ENCODE measurements around the gene PLXNA4.
"Not testable (repeated sequence)": the region's sequence is repeated elsewhere in the genome, so short reads cannot be mapped to it uniquely, and the experiment has no call there.

PLXNA4 gene

GRCh38 chr7:132390049-132390448 is 186.2 kb downstream of the PLXNA4 start:
- not testable (repeated sequence) for H3K27me3 ChIP-seq (ENCODE audit: control insufficient read depth in 1 of 2, insufficient read depth in 2 of 2, low read length in 2 of 2); H3K27ac ChIP-seq (ENCODE audit: low read depth, low read length); H3K9me3 ChIP-seq (ENCODE audit: low read length); H3K36me3 ChIP-seq (ENCODE audit: insufficient read depth, low read length); H3K4me3 ChIP-seq (ENCODE audit: low read depth in 1 of 2, low read length in 2 of 2); H3K9ac ChIP-seq (ENCODE audit: low read length)
- H3K4me1 ChIP-seq (ENCODE audit: insufficient read depth, low read length), result peaks cover 11% of the 10 kb centered on the region

GRCh38 chr7:132388688-132389087 is 187.6 kb downstream of the PLXNA4 start:
- peaks cover 4% of the 10 kb centered on the region for H3K4me1 ChIP-seq (ENCODE audit: insufficient read depth, low read length)
- H3K9me3 ChIP-seq (ENCODE audit: low read length), result no peaks in the 10 kb centered on the region
- H3K4me3 ChIP-seq (ENCODE audit: low read depth in 1 of 2, low read length in 2 of 2), result no peak overlapping the region
- H3K27ac ChIP-seq (ENCODE audit: low read depth, low read length), result no peak overlapping the region
- H3K9ac ChIP-seq (ENCODE audit: low read length), result no peak overlapping the region
- H3K27me3 ChIP-seq (ENCODE audit: control insufficient read depth in 1 of 2, insufficient read depth in 2 of 2, low read length in 2 of 2), result no peaks in the 10 kb centered on the region
- H3K36me3 ChIP-seq (ENCODE audit: insufficient read depth, low read length), result no peaks in the 10 kb centered on the region

GRCh38 chr7:132387596-132387995 is 188.7 kb downstream of the PLXNA4 start:
- Histone ChIP-seq H3K9ac (ENCODE audit: low read length) (no peak overlapping the region), H3K27me3 (ENCODE audit: control insufficient read depth in 1 of 2, insufficient read depth in 2 of 2, low read length in 2 of 2) (no peaks in the 10 kb centered on the region), H3K4me3 (ENCODE audit: low read depth in 1 of 2, low read length in 2 of 2) (no peak overlapping the region), H3K27ac (ENCODE audit: low read depth, low read length) (no peak overlapping the region), H3K9me3 (ENCODE audit: low read length) (no peaks in the 10 kb centered on the region), H3K4me1 (ENCODE audit: insufficient read depth, low read length) (no peaks in the 10 kb centered on the region), H3K36me3 (ENCODE audit: insufficient read depth, low read length) (no peaks in the 10 kb centered on the region)

- Histone ChIP-seq H3K9ac (ENCODE audit: low read length) (no peak overlapping the region), H3K4me3 (ENCODE audit: low read depth in 1 of 2, low read length in 2 of 2) (no peak overlapping the region), H3K27me3 (ENCODE audit: control insufficient read depth in 1 of 2, insufficient read depth in 2 of 2, low read length in 2 of 2) (no peaks in the 10 kb centered on the region), H3K9me3 (ENCODE audit: low read length) (no peaks in the 10 kb centered on the region), H3K27ac (ENCODE audit: low read depth, low read length) (no peak overlapping the region), H3K36me3 (ENCODE audit: insufficient read depth, low read length) (no peaks in the 10 kb centered on the region), H3K4me1 (ENCODE audit: insufficient read depth, low read length) (no peaks in the 10 kb centered on the region)
Observed at GRCh38 chr7:132386201-132386681, 190.0 kb downstream of the PLXNA4 start.

- Histone ChIP-seq H3K4me3 (ENCODE audit: low read depth in 1 of 2, low read length in 2 of 2) (no peak overlapping the region), H3K9ac (ENCODE audit: low read length) (no peak overlapping the region), H3K4me1 (ENCODE audit: insufficient read depth, low read length) (no peaks in the 10 kb centered on the region), H3K9me3 (ENCODE audit: low read length) (no peaks in the 10 kb centered on the region), H3K27me3 (ENCODE audit: control insufficient read depth in 1 of 2, insufficient read depth in 2 of 2, low read length in 2 of 2) (no peaks in the 10 kb centered on the region), H3K27ac (ENCODE audit: low read depth, low read length) (no peak overlapping the region), H3K36me3 (ENCODE audit: insufficient read depth, low read length) (no peaks in the 10 kb centered on the region)
Observed at GRCh38 chr7:132383962-132384361, 192.3 kb downstream of the PLXNA4 start.

- Histone ChIP-seq H3K36me3 (ENCODE audit: insufficient read depth, low read length) (no peaks in the 10 kb centered on the region), H3K9ac (ENCODE audit: low read length) (no peak overlapping the region), H3K9me3 (ENCODE audit: low read length) (no peaks in the 10 kb centered on the region), H3K27ac (ENCODE audit: low read depth, low read length) (no peak overlapping the region), H3K4me1 (ENCODE audit: insufficient read depth, low read length) (peaks cover under 1% of the 10 kb centered on the region), H3K4me3 (ENCODE audit: low read depth in 1 of 2, low read length in 2 of 2) (no peak overlapping the region), H3K27me3 (ENCODE audit: control insufficient read depth in 1 of 2, insufficient read depth in 2 of 2, low read length in 2 of 2) (no peaks in the 10 kb centered on the region)
Observed at GRCh38 chr7:132381742-132382472, 194.4 kb downstream of the PLXNA4 start.

GRCh38 chr7:132380059-132380458 is 196.2 kb downstream of the PLXNA4 start:
- Histone ChIP-seq H3K9ac (ENCODE audit: low read length) (no peak overlapping the region), H3K36me3 (ENCODE audit: insufficient read depth, low read length) (no peaks in the 10 kb centered on the region), H3K9me3 (ENCODE audit: low read length) (no peaks in the 10 kb centered on the region), H3K27ac (ENCODE audit: low read depth, low read length) (no peak overlapping the region), H3K27me3 (ENCODE audit: control insufficient read depth in 1 of 2, insufficient read depth in 2 of 2, low read length in 2 of 2) (no peaks in the 10 kb centered on the region), H3K4me3 (ENCODE audit: low read depth in 1 of 2, low read length in 2 of 2) (no peak overlapping the region), H3K4me1 (ENCODE audit: insufficient read depth, low read length) (peaks cover 9% of the 10 kb centered on the region)

- H3K9me3 ChIP-seq (ENCODE audit: low read length), result no peaks in the 10 kb centered on the region
- H3K4me3 ChIP-seq (ENCODE audit: low read depth in 1 of 2, low read length in 2 of 2), result no peak overlapping the region
- H3K27ac ChIP-seq (ENCODE audit: low read depth, low read length), result no peak overlapping the region
- no peak overlapping the region for H3K9ac ChIP-seq (ENCODE audit: low read length)
- H3K4me1 ChIP-seq (ENCODE audit: insufficient read depth, low read length), result peaks cover 9% of the 10 kb centered on the region
- H3K36me3 ChIP-seq (ENCODE audit: insufficient read depth, low read length), result no peaks in the 10 kb centered on the region
- no peaks in the 10 kb centered on the region for H3K27me3 ChIP-seq (ENCODE audit: control insufficient read depth in 1 of 2, insufficient read depth in 2 of 2, low read length in 2 of 2)
Observed at GRCh38 chr7:132379292-132379691, 197.0 kb downstream of the PLXNA4 start.

- Histone ChIP-seq H3K4me1 (ENCODE audit: insufficient read depth, low read length) (peaks cover 9% of the 10 kb centered on the region), H3K27me3 (ENCODE audit: control insufficient read depth in 1 of 2, insufficient read depth in 2 of 2, low read length in 2 of 2) (no peaks in the 10 kb centered on the region), H3K27ac (ENCODE audit: low read depth, low read length) (no peak overlapping the region), H3K9ac (ENCODE audit: low read length) (no peak overlapping the region), H3K9me3 (ENCODE audit: low read length) (no peaks in the 10 kb centered on the region), H3K4me3 (ENCODE audit: low read depth in 1 of 2, low read length in 2 of 2) (no peak overlapping the region), H3K36me3 (ENCODE audit: insufficient read depth, low read length) (no peaks in the 10 kb centered on the region)
Observed at GRCh38 chr7:132377703-132378584, 198.3 kb downstream of the PLXNA4 start.

GRCh38 chr7:132377015-132377414 is 199.3 kb downstream of the PLXNA4 start:
- no peak overlapping the region for H3K9ac ChIP-seq (ENCODE audit: low read length)
- no peaks in the 10 kb centered on the region for H3K27me3 ChIP-seq (ENCODE audit: control insufficient read depth in 1 of 2, insufficient read depth in 2 of 2, low read length in 2 of 2)
- peaks cover 9% of the 10 kb centered on the region for H3K4me1 ChIP-seq (ENCODE audit: insufficient read depth, low read length)
- no peaks in the 10 kb centered on the region for H3K9me3 ChIP-seq (ENCODE audit: low read length)
- no peak overlapping the region for H3K4me3 ChIP-seq (ENCODE audit: low read depth in 1 of 2, low read length in 2 of 2)
- H3K27ac ChIP-seq (ENCODE audit: low read depth, low read length), result no peak overlapping the region
- H3K36me3 ChIP-seq (ENCODE audit: insufficient read depth, low read length), result no peaks in the 10 kb centered on the region

GRCh38 chr7:132376361-132377013 is 199.8 kb downstream of the PLXNA4 start:
- H3K27me3 ChIP-seq (ENCODE audit: control insufficient read depth in 1 of 2, insufficient read depth in 2 of 2, low read length in 2 of 2), result no peaks in the 10 kb centered on the region
- H3K27ac ChIP-seq (ENCODE audit: low read depth, low read length), result no peak overlapping the region
- no peak overlapping the region for H3K4me3 ChIP-seq (ENCODE audit: low read depth in 1 of 2, low read length in 2 of 2)
- no peaks in the 10 kb centered on the region for H3K36me3 ChIP-seq (ENCODE audit: insufficient read depth, low read length)
- H3K9ac ChIP-seq (ENCODE audit: low read length), result no peak overlapping the region
- no peaks in the 10 kb centered on the region for H3K9me3 ChIP-seq (ENCODE audit: low read length)
- peaks cover 9% of the 10 kb centered on the region for H3K4me1 ChIP-seq (ENCODE audit: insufficient read depth, low read length)

Data from muscle layer of colon (tissue), 2 donors.